NCI-H146 treated with DMSO at 0.1 percent for 48 hours (cell line): ENCODE measurements around the gene ARHGEF4.
"Not testable (repeated sequence)": the region's sequence is repeated elsewhere in the genome, so short reads cannot be mapped to it uniquely, and the experiment has no call there.

ENCODE experiments used
- DNase-seq: peaks from one replicate; lab custom pipeline; 2025; ENCODE audit not compliant: unreplicated experiment; lab: John Stamatoyannopoulos, UW

Gene ARHGEF4

GRCh38 chr2:130964931-130965330 is 128.2 kb downstream of the ARHGEF4 start:
- no peak for DNase-seq

- DNase-seq: no peak
Measured at GRCh38 chr2:130966149-130966774, 129.5 kb downstream of the ARHGEF4 start.

GRCh38 chr2:130966775-130967490 is 130.2 kb downstream of the ARHGEF4 start:
- DNase-seq: peak; percentile 92

- DNase-seq: no peak
Measured at GRCh38 chr2:130972410-130972809, 135.7 kb downstream of the ARHGEF4 start.

- DNase-seq: no peak
Measured at GRCh38 chr2:130975729-130976128, 139.0 kb downstream of the ARHGEF4 start.

GRCh38 chr2:130976591-130977237 is 140.0 kb downstream of the ARHGEF4 start:
- no peak for DNase-seq

GRCh38 chr2:130977461-130978050 is 140.8 kb downstream of the ARHGEF4 start:
- no peak for DNase-seq

GRCh38 chr2:130981667-130982066 is 145.0 kb downstream of the ARHGEF4 start:
- no peak for DNase-seq

GRCh38 chr2:130985206-130985780 is 148.6 kb downstream of the ARHGEF4 start:
- DNase-seq: no peak

- DNase-seq: no peak
Measured at GRCh38 chr2:130985831-130986649, 149.3 kb downstream of the ARHGEF4 start.

GRCh38 chr2:130986890-130987493 is 150.3 kb downstream of the ARHGEF4 start:
- DNase-seq: no peak

- DNase-seq: no peak
Measured at GRCh38 chr2:130987519-130988425, 151.1 kb downstream of the ARHGEF4 start.

GRCh38 chr2:130991446-130991845 is 154.7 kb downstream of the ARHGEF4 start:
- not testable (repeated sequence) for DNase-seq

GRCh38 chr2:130992003-130992402 is 155.3 kb downstream of the ARHGEF4 start:
- not testable (repeated sequence) for DNase-seq

GRCh38 chr2:130996691-130997090 is 160.0 kb downstream of the ARHGEF4 start:
- no peak for DNase-seq

- no peak for DNase-seq
Measured at GRCh38 chr2:130997198-130997597, 160.5 kb downstream of the ARHGEF4 start.

GRCh38 chr2:130998561-130998960 is 161.8 kb downstream of the ARHGEF4 start:
- DNase-seq: no peak

- DNase-seq: no peak
Measured at GRCh38 chr2:131004446-131005209, 167.9 kb downstream of the ARHGEF4 start.
